GM23338 (cell line): ENCODE results near the gene BRF1. TPM values are rescaled to one million over a fixed set of nuclear protein-coding genes. Genes with fewer than 3 reads are reported as not detected.

Source experiments
- ATAC-seq: fragments of 200-7000 bp; cut with Tn5 transposase; 3 replicates; pipeline ENCODE4 v1.9.1; 2020
- DNase-seq: peaks from one replicate; pipeline ENCODE4 v3.0.0-alpha.2; 2015; ENCODE audit warnings: low spot score
- H2AFZ ChIP-seq: fragments of 200-600 bp; sonication (generic); 2 replicates; pipeline ENCODE4 v1.8.0; 2016; ENCODE audit warnings: antibody characterized with exemption, mild to moderate bottlenecking, moderate library complexity
- H3F3A ChIP-seq: fragments of 200-600 bp; sonication (generic); replicated peaks from 2 replicates; pipeline ENCODE4 v1.8.0; 2017; ENCODE audit warnings: antibody characterized with exemption, mixed run types, low read depth
- H3K27ac ChIP-seq: fragments of 200-600 bp; sonication (generic); 2 replicates; pipeline ENCODE4 v1.6.1; 2016; ENCODE audit warnings: low read depth
- H3K27me3 ChIP-seq: fragments of 200-600 bp; sonication (generic); 2 replicates; pipeline ENCODE4 v1.8.0; 2016; ENCODE audit warnings: mild to moderate bottlenecking, mixed run types, moderate library complexity; ENCODE audit not compliant: insufficient read depth
- H3K36me3 ChIP-seq: fragments of 200-600 bp; sonication (generic); 2 replicates; pipeline ENCODE4 v1.8.0; 2016; ENCODE audit warnings: mild to moderate bottlenecking; ENCODE audit not compliant: insufficient read depth
- H3K4me1 ChIP-seq: fragments of 200-600 bp; sonication (generic); 2 replicates; pipeline ENCODE4 v1.8.0; 2016; ENCODE audit warnings: mild to moderate bottlenecking, moderate library complexity; ENCODE audit not compliant: insufficient read depth
- H3K4me2 ChIP-seq: fragments of 200-600 bp; sonication (generic); 2 replicates; pipeline ENCODE4 v1.7.1; 2017; ENCODE audit warnings: mixed run types
- H3K4me3 ChIP-seq: fragments of 200-600 bp; sonication (generic); 2 replicates; pipeline ENCODE4 v1.6.1; 2016; ENCODE audit warnings: mixed run types
- H3K79me2 ChIP-seq: fragments of 200-600 bp; sonication (generic); replicated peaks from 2 replicates; pipeline ENCODE4 v1.8.0; 2017; ENCODE audit warnings: mild to moderate bottlenecking; ENCODE audit not compliant: insufficient read depth
- H3K9me2 ChIP-seq: fragments of 200-600 bp; sonication (generic); 2 replicates; pipeline ENCODE4 v1.8.0; 2017; ENCODE audit not compliant: insufficient read depth
- H4K20me1 ChIP-seq: fragments of 200-600 bp; sonication (generic); replicated peaks from 2 replicates; pipeline ENCODE4 v1.8.0; 2017; ENCODE audit warnings: mild to moderate bottlenecking; ENCODE audit not compliant: insufficient read depth
- H3K27ac Mint-ChIP-seq: 2 replicates; pipeline ENCODE4 v1.8.0; 2020; ENCODE audit warnings: inconsistent platforms, mild to moderate bottlenecking, moderate library complexity, mixed read lengths
- H3K27me3 Mint-ChIP-seq: 3 replicates; pipeline ENCODE4 v1.8.0; 2022; ENCODE audit warnings: low read depth, mild to moderate bottlenecking, moderate library complexity, mixed read lengths, inconsistent platforms; ENCODE audit not compliant: insufficient read depth, poor library complexity
- H3K36me3 Mint-ChIP-seq: 3 replicates; pipeline ENCODE4 v1.8.0; 2021; ENCODE audit warnings: low read depth, mild to moderate bottlenecking, inconsistent platforms, moderate library complexity, mixed read lengths
- H3K4me1 Mint-ChIP-seq: 3 replicates; pipeline ENCODE4 v1.8.0; 2020; ENCODE audit warnings: mild to moderate bottlenecking, inconsistent platforms, mixed read lengths
- H3K4me3 Mint-ChIP-seq: 3 replicates; pipeline ENCODE4 v1.8.0; 2021; ENCODE audit warnings: moderate library complexity, mild to moderate bottlenecking, inconsistent platforms, mixed read lengths
- H3K9me3 Mint-ChIP-seq: 3 replicates; pipeline ENCODE4 v1.8.0; 2020; ENCODE audit warnings: moderate library complexity, mild to moderate bottlenecking, inconsistent platforms, mixed read lengths
- CREB1 ChIP-seq: fragments of 250-450 bp; sonication (Bioruptor Pico); IDR thresholded peaks from 2 replicates; pipeline ENCODE4 v1.5.0; 2020; ENCODE audit warnings: low read depth, mild to moderate bottlenecking, moderate library complexity
- ETS1 ChIP-seq: IDR thresholded peaks from 2 replicates; pipeline ENCODE4 v1.6.1; 2016; ENCODE audit warnings: antibody characterized with exemption
- EZH2 ChIP-seq: fragments of 200-600 bp; sonication (generic); IDR thresholded peaks from one replicate; pipeline ENCODE4 v1.8.0; 2017; ENCODE audit warnings: antibody characterized with exemption, mild to moderate bottlenecking, low read depth; ENCODE audit not compliant: unreplicated experiment
- EZH2phosphoT487 ChIP-seq: fragments of 200-600 bp; sonication (generic); IDR thresholded peaks from one replicate; pipeline ENCODE4 v1.8.1; 2018; ENCODE audit warnings: antibody characterized with exemption; ENCODE audit not compliant: unreplicated experiment
- JUNB ChIP-seq: IDR thresholded peaks from one replicate; pipeline ENCODE4 v1.6.1; 2016; ENCODE audit warnings: antibody characterized with exemption; ENCODE audit not compliant: unreplicated experiment
- NANOG ChIP-seq: IDR thresholded peaks from 2 replicates; pipeline ENCODE4 v1.6.1; 2016; ENCODE audit warnings: antibody characterized with exemption, borderline replicate concordance
- POLR2AphosphoS5 ChIP-seq: IDR thresholded peaks from 2 replicates; pipeline ENCODE4 v1.6.1; 2016; ENCODE audit warnings: antibody characterized with exemption, low read depth
- REST ChIP-seq: IDR thresholded peaks from one replicate; pipeline ENCODE4 v1.6.1; 2018; ENCODE audit warnings: antibody characterized with exemption; ENCODE audit not compliant: unreplicated experiment
- STAT1 ChIP-seq: IDR thresholded peaks from one replicate; pipeline ENCODE4 v1.6.1; 2016; ENCODE audit warnings: antibody characterized with exemption; ENCODE audit not compliant: unreplicated experiment
- ZNF114 ChIP-seq: fragments of 250-450 bp; sonication (Bioruptor Pico); IDR thresholded peaks from 2 replicates; pipeline ENCODE4 v1.5.0; 2020; ENCODE audit warnings: mild to moderate bottlenecking, moderate library complexity
- ZNF331 ChIP-seq: fragments of 250-450 bp; sonication (Bioruptor Pico); IDR thresholded peaks from 2 replicates; pipeline ENCODE4 v1.5.0; 2020; ENCODE audit warnings: low read depth, mild to moderate bottlenecking, moderate library complexity
- ZNF462 ChIP-seq: fragments of 250-450 bp; sonication (Bioruptor Pico); IDR thresholded peaks from 2 replicates; pipeline ENCODE4 v1.5.0; 2020; ENCODE audit warnings: mild to moderate bottlenecking, moderate library complexity
- polyA plus RNA-seq: library from polyadenylated mRNA; unstranded; fragments of >200 nt; fragmentation: Nextera tagmentation; extraction: Ambion mirVana; gene quantifications from 2 replicates; pipeline ENCODE4 v1.2.1, GENCODE V29; 2016
- total RNA-seq: library from RNA; depleted of rRNA; stranded (reverse); fragments of >200 nt; shearing (Covaris generic); gene quantifications from 2 replicates; pipeline ENCODE4 v1.2.3, GENCODE V29; 2014
- TF ChIP-seq, protein P1 (sequence below), 2 experiments: fragments of 200-600 bp in 1 of 2; sonication (generic) in 1 of 2; conservative IDR thresholded peaks; 2 replicates each; pipeline versions ENCODE4 v1.5.1 to v1.6.1; 2016 to 2017; ENCODE audit warnings: antibody characterized with exemption in 2 of 2, low read depth in 2 of 2, mild to moderate bottlenecking in 2 of 2, moderate library complexity in 1 of 2

The BRF1 gene
- total and polyA plus RNA-seq, 2 experiments from 2014 or later, result 8.6 to 29.9 TPM

DNA sequence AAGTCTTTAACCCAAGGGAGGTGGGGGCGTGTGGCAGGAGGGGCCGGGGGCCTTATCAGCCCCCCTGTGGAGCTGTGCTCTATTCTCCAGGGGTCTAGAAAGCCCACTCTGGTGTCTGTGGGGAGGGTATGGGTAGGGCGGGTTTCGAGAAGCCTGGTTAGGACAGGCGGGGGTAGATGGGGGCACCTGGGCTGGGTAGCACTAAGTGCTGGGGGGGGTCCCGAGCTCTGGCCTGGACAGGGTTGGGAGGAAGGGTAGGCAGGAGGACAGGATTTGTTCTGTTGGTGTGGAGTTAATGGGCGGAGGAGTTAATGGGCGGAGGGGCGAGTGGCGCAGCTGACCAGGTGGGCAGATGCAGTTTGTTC is 15.8 kb upstream of the BRF1 start:
- H3K4me3 ChIP-seq, result 0 out of 2 replicates have a peak overlapping the region, but pooled peaks have one; percentile 69
- no peaks in the 10 kb centered on the region for H3K9me2 ChIP-seq
- H3K4me1 ChIP-seq, result no peaks in the 10 kb centered on the region; the same call in 1 of the 2 replicates
- peak overlapping the region; percentile 84; the same call in 2 of the 3 replicates for H3K4me3 Mint-ChIP-seq
- H3K27ac Mint-ChIP-seq, result no peak overlapping the region
- DNase-seq (no peak), ATAC-seq (no peak)
- H3K9me3 Mint-ChIP-seq, result no peaks in the 10 kb centered on the region; the same call in 2 of the 3 replicates
- peaks cover 60% of the 10 kb centered on the region for H3K79me2 ChIP-seq
- no peak overlapping the region for H2AFZ ChIP-seq
- peaks cover 6% of the 10 kb centered on the region; the same call in 1 of the 2 replicates for H3F3A ChIP-seq
- H3K36me3 Mint-ChIP-seq, result no peaks in the 10 kb centered on the region; the same call in 2 of the 3 replicates
- peaks cover 27% of the 10 kb centered on the region for H3K27me3 Mint-ChIP-seq
- no peaks in the 10 kb centered on the region for H3K36me3 ChIP-seq
- peaks cover 17% of the 10 kb centered on the region for H3K4me1 Mint-ChIP-seq
- no peak overlapping the region for H3K27ac ChIP-seq
- H3K4me2 ChIP-seq, result peak overlapping the region; percentile 95; the same call in 1 of the 2 replicates
- H3K27me3 ChIP-seq, result no peaks in the 10 kb centered on the region
- no peak for TF ChIP-seq EZH2
- no peak for TF ChIP-seq STAT1
- no peak for TF ChIP-seq POLR2AphosphoS5
- TF ChIP-seq, protein P1, sequence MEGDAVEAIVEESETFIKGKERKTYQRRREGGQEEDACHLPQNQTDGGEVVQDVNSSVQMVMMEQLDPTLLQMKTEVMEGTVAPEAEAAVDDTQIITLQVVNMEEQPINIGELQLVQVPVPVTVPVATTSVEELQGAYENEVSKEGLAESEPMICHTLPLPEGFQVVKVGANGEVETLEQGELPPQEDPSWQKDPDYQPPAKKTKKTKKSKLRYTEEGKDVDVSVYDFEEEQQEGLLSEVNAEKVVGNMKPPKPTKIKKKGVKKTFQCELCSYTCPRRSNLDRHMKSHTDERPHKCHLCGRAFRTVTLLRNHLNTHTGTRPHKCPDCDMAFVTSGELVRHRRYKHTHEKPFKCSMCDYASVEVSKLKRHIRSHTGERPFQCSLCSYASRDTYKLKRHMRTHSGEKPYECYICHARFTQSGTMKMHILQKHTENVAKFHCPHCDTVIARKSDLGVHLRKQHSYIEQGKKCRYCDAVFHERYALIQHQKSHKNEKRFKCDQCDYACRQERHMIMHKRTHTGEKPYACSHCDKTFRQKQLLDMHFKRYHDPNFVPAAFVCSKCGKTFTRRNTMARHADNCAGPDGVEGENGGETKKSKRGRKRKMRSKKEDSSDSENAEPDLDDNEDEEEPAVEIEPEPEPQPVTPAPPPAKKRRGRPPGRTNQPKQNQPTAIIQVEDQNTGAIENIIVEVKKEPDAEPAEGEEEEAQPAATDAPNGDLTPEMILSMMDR (conservative IDR thresholded peaks at IDR 0.05; ENCODE audit: low read depth in 2 of 2), result no peak
- no peak for TF ChIP-seq ZNF462 (CRISPR knock-in tag)
- no peak for TF ChIP-seq ZNF114 (CRISPR knock-in tag)
- TF ChIP-seq EZH2phosphoT487, result no peak
- no peak for TF ChIP-seq REST
- no peak for TF ChIP-seq ZNF331 (CRISPR knock-in tag)
- no peak for TF ChIP-seq JUNB
- no peak for TF ChIP-seq NANOG
- no peak for TF ChIP-seq CREB1
- TF ChIP-seq ETS1, result no peak
- H4K20me1 ChIP-seq, result peaks cover 41% of the 10 kb centered on the region
